Urothelium cell line (cell line): ENCODE results near the gene SPNS3.
A peak's percentile ranks its signal among the peaks of the same experiment; 100 is the strongest.

Source experiments
- DNase-seq: peaks from one replicate; pipeline ENCODE4 v3.0.0; 2011; ENCODE audit warnings: low spot score, mixed read lengths
- FAIRE-seq: peaks from 2 replicates; lab custom pipeline; 2011; peaks lifted over from hg19 to GRCh38; lab: Jason Lieb, UNC

SPNS3 gene

GRCh38 chr17:4433515-4434031 lies at the start of gene SPNS3:
Gene SPNS3, plus strand, starts transcription at chr17:4433940. Its CDS starts 28 bp downstream, at chr17:4433968.
- no peak for DNase-seq
- no peak for FAIRE-seq

GRCh38 chr17:4386406-4386805 lies 47.3 kb upstream of the SPNS3 start:
- FAIRE-seq (no peak), DNase-seq (no peak)

GRCh38 chr17:4387137-4387536 lies 46.6 kb upstream of the SPNS3 start:
- FAIRE-seq (no peak), DNase-seq (no peak)

- DNase-seq (no peak), FAIRE-seq (no peak)
Measured at GRCh38 chr17:4389079-4389478, 44.7 kb upstream of the SPNS3 start.

GRCh38 chr17:4393806-4394205 lies 39.9 kb upstream of the SPNS3 start:
- no peak for FAIRE-seq
- DNase-seq = no peak

- no peak for FAIRE-seq
- DNase-seq = no peak
Measured at GRCh38 chr17:4394208-4395110, 39.3 kb upstream of the SPNS3 start.

GRCh38 chr17:4395111-4395478 lies 38.6 kb upstream of the SPNS3 start:
- FAIRE-seq (no peak), DNase-seq (no peak)

- FAIRE-seq (no peak), DNase-seq (no peak)
Measured at GRCh38 chr17:4397840-4398239, 35.9 kb upstream of the SPNS3 start.

GRCh38 chr17:4405038-4405669 lies 28.6 kb upstream of the SPNS3 start:
- FAIRE-seq (no peak), DNase-seq (no peak)

- DNase-seq (no peak), FAIRE-seq (no peak)
Measured at GRCh38 chr17:4405699-4406098, 28.0 kb upstream of the SPNS3 start.

- DNase-seq (no peak), FAIRE-seq (no peak)
Measured at GRCh38 chr17:4406386-4406785, 27.4 kb upstream of the SPNS3 start.

- FAIRE-seq = no peak
Measured at GRCh38 chr17:4407216-4407615, 26.5 kb upstream of the SPNS3 start.

GRCh38 chr17:4407851-4408250 lies 25.9 kb upstream of the SPNS3 start:
- DNase-seq (no peak), FAIRE-seq (no peak)

More at GRCh38 chr17:4407216-4407615, 26.5 kb upstream of the SPNS3 start:
- DNase-seq = no peak

GRCh38 chr17:4409659-4410058 lies 24.1 kb upstream of the SPNS3 start:
- DNase-seq = no peak
- FAIRE-seq = no peak

GRCh38 chr17:4411201-4411600 lies 22.5 kb upstream of the SPNS3 start:
- no peak for FAIRE-seq
- no peak for DNase-seq

- DNase-seq = peak; percentile 81
- no peak for FAIRE-seq
Measured at GRCh38 chr17:4412933-4413831, 20.6 kb upstream of the SPNS3 start.

GRCh38 chr17:4417129-4417667 lies 16.5 kb upstream of the SPNS3 start:
- no peak for DNase-seq
- FAIRE-seq = no peak

- DNase-seq (peak; percentile 70), FAIRE-seq (no peak)
Measured at GRCh38 chr17:4420692-4421131, 13.0 kb upstream of the SPNS3 start.

- no peak for FAIRE-seq
Measured at GRCh38 chr17:4422864-4423263, 10.9 kb upstream of the SPNS3 start.

GRCh38 chr17:4425398-4425797 lies 8.3 kb upstream of the SPNS3 start:
- no peak for DNase-seq
- FAIRE-seq = no peak

More at GRCh38 chr17:4422864-4423263, 10.9 kb upstream of the SPNS3 start:
- no peak for DNase-seq
